Activated T-cell treated with anti-CD3 and anti-CD28 coated beads, Interleukin-2, amount 50 U/mL, for 48 hours (primary cell): ENCODE data around the gene RGS14.
"Not testable (repeated sequence)": the region's sequence is repeated elsewhere in the genome, so short reads cannot be mapped to it uniquely, and the experiment has no call there.

ENCODE experiments used
- DNase-seq, 2 experiments: peaks; one replicate each; pipeline ENCODE4 v3.0.0-alpha.2; 2020

The RGS14 gene

GRCh38 chr5:177365845-177366527, 8.3 kb downstream of the RGS14 start:
- DNase-seq, result no peak

- no peak for DNase-seq
Observed at GRCh38 chr5:177366528-177367322, 9.0 kb downstream of the RGS14 start.

- DNase-seq, result no peak
Observed at GRCh38 chr5:177367323-177367848, 9.7 kb downstream of the RGS14 start.

GRCh38 chr5:177367981-177368868, 10.5 kb downstream of the RGS14 start:
- DNase-seq, result no peak

GRCh38 chr5:177368869-177369644, 11.3 kb downstream of the RGS14 start:
- peak in 1 of 2 experiments; percentile 56 for DNase-seq

GRCh38 chr5:177369645-177370440, 12.1 kb downstream of the RGS14 start:
- no peak for DNase-seq

GRCh38 chr5:177370488-177371119, 12.9 kb downstream of the RGS14 start:
- DNase-seq, result peak; percentile 54 to 61

- no peak for DNase-seq
Observed at GRCh38 chr5:177371120-177372033, 13.7 kb downstream of the RGS14 start.

GRCh38 chr5:177372034-177372896, 14.5 kb downstream of the RGS14 start:
- no peak for DNase-seq

- no peak for DNase-seq
Observed at GRCh38 chr5:177372910-177373309, 15.2 kb downstream of the RGS14 start.

- no peak for DNase-seq
Observed at GRCh38 chr5:177373806-177374205, 16.1 kb downstream of the RGS14 start.

- no peak for DNase-seq
Observed at GRCh38 chr5:177374211-177374610, 16.5 kb downstream of the RGS14 start.

- DNase-seq, result not testable (repeated sequence)
Observed at GRCh38 chr5:177375516-177375915, 17.8 kb downstream of the RGS14 start.

- no peak for DNase-seq
Observed at GRCh38 chr5:177376107-177376506, 18.4 kb downstream of the RGS14 start.

GRCh38 chr5:177377851-177378776, 20.4 kb downstream of the RGS14 start:
- no peak for DNase-seq

- peak in 1 of 2 experiments; percentile 45 for DNase-seq
Observed at GRCh38 chr5:177378884-177379883, 21.5 kb downstream of the RGS14 start.
